ENCODE measurements around the gene POU3F2. TPM values are rescaled to one million over a fixed set of nuclear protein-coding genes. Genes with fewer than 3 reads are reported as not detected.

The POU3F2 gene
- total RNA-seq, 1 experiment from 2014 or later: 25.5 TPM

DNA sequence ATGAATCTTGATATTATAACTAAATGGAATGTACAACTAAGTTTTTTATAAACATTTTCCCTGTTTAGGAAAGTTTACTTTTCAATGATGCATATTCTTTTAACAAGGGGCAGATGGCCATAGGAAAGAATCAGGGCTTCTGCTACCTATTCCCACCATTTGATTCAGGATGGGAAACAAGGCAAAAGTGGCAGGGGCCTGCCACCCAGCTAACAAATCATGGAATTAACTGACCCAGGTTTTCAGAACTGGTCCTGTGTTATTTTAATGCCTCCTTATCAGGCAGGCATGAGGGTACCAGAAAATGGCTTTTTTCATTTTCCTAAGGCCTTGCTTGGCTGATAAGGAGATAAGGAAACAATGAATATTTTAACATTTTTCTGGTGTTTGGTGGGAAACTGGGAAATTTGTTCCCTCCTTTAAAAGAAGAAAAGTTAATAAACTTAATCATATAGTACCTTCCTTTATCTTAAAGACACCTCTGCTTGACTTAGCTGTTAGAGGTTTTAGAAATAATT, 6.7 kb downstream of the POU3F2 start:
- Histone ChIP-seq H3K4me3 (ENCODE audit: low read depth, low read length, poor library complexity, severe bottlenecking) (no peak overlapping the region), H3K27ac (ENCODE audit: low read depth, low read length, poor library complexity, severe bottlenecking) (no peak overlapping the region), H3K9me3 (ENCODE audit: low read depth, low read length, poor library complexity, severe bottlenecking) (no peaks in the 10 kb centered on the region), H3K36me3 (ENCODE audit: insufficient read depth, low read length, poor library complexity, severe bottlenecking) (peaks cover 6% of the 10 kb centered on the region), H3K27me3 (replicated peaks; ENCODE audit: insufficient read depth, low read depth, low read length, poor library complexity) (no peaks in the 10 kb centered on the region), H3K4me1 (ENCODE audit: insufficient read depth, low read length, poor library complexity, severe bottlenecking) (peaks cover 35% of the 10 kb centered on the region)
- POLR2A ChIA-PET (ENCODE audit: low non-redundant PET): interaction anchor here (0.7 kb wide), 1 partner anchor 1564 kb away, joined by 9 read pairs; no protein-coding TSS in a partner anchor
- BruUV-seq (replicated peaks): no TSS peak
- TF ChIP-seq CTCF (conservative IDR thresholded peaks at IDR 0.05; ENCODE audit: low read depth, low read length) (no peak), EZH2 (IDR thresholded peaks at IDR 0.05; ENCODE audit: borderline replicate concordance, low read depth, low read length, poor library complexity, severe bottlenecking) (no peak)
- intact Hi-C loops (cut with micrococcal nuclease; ENCODE audit: unreplicated experiment): loop anchor here (10.0 kb wide), 1 partner anchor 566 kb away; no protein-coding TSS in a partner anchor
- DNase-seq (ENCODE audit: low spot score): no peak
- CTCF ChIA-PET: interaction anchor here (0.6 kb wide), 1 partner anchor 772 kb away, joined by 5 read pairs; no protein-coding TSS in a partner anchor

- Histone ChIP-seq H3K27ac (ENCODE audit: low read depth, low read length, poor library complexity, severe bottlenecking) (peak overlapping the region; percentile 34), H3K27me3 (replicated peaks; ENCODE audit: insufficient read depth, low read depth, low read length, poor library complexity) (no peaks in the 10 kb centered on the region), H3K36me3 (ENCODE audit: insufficient read depth, low read length, poor library complexity, severe bottlenecking) (peaks cover 6% of the 10 kb centered on the region), H3K4me3 (ENCODE audit: low read depth, low read length, poor library complexity, severe bottlenecking) (peak overlapping the region; percentile 19), H3K9me3 (ENCODE audit: low read depth, low read length, poor library complexity, severe bottlenecking) (no peaks in the 10 kb centered on the region), H3K4me1 (ENCODE audit: insufficient read depth, low read length, poor library complexity, severe bottlenecking) (peaks cover 37% of the 10 kb centered on the region)
- CTCF ChIA-PET: interaction anchor here (0.6 kb wide), 1 partner anchor 771 kb away, joined by 5 read pairs; no protein-coding TSS in a partner anchor
- POLR2A ChIA-PET (ENCODE audit: low non-redundant PET): interaction anchor here (0.7 kb wide), 1 partner anchor 1565 kb away, joined by 9 read pairs; no protein-coding TSS in a partner anchor
- intact Hi-C loops (cut with micrococcal nuclease; ENCODE audit: unreplicated experiment): loop anchor here (10.0 kb wide), 1 partner anchor 567 kb away; no protein-coding TSS in a partner anchor
- TF ChIP-seq CTCF (conservative IDR thresholded peaks at IDR 0.05; ENCODE audit: low read depth, low read length) (no peak), EZH2 (IDR thresholded peaks at IDR 0.05; ENCODE audit: borderline replicate concordance, low read depth, low read length, poor library complexity, severe bottlenecking) (no peak)
- BruUV-seq (replicated peaks): no TSS peak
- DNase-seq (ENCODE audit: low spot score): no peak
Observed at GRCh38 chr6:98841621-98842341, 7.4 kb downstream of the POU3F2 start.

DNA sequence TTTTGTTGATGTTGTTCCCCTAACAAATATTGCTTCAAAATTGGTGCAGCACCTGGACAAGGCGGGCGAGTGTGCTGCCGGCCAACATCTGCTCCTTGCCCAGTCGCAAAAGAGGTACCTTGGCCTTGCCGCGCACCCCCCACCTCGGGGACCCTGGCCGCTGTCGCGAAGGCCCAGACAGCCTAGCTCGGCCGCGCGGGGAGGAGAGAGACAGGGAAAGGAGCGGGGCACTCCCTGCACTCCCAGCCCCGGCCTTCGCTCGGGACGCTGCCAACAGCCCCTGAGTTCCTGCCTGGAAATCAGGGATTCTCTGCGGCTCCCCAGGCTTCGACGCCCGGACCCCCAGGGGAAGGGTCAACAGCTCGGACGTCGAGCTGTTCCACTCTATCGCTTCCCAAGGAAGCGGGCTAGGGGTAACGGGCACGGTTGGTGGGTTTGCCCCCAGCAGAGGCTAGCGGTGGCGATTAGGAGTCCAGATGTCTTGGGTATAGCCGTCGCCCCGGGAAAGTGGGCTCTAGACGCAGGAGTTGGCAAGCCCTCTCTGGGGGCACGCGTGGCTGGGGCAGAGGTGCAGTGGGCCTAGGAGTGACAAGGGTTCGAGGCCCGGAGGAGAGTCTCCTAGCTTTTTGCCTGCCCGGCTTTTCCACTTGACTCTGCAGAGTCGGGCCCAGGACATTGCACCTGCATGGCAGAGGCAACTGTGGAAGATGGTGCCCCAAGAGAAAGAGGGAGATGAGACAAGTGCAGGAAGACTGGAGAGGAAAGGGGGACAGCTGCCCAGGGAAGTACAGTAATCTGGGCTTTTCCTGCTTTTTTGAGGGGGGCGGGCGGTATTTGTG, 8.2 kb downstream of the POU3F2 start:
- Histone ChIP-seq H3K27me3 (replicated peaks; ENCODE audit: insufficient read depth, low read depth, low read length, poor library complexity) (no peaks in the 10 kb centered on the region), H3K36me3 (ENCODE audit: insufficient read depth, low read length, poor library complexity, severe bottlenecking) (peaks cover 6% of the 10 kb centered on the region), H3K4me3 (ENCODE audit: low read depth, low read length, poor library complexity, severe bottlenecking) (peak overlapping the region; percentile 60), H3K4me1 (ENCODE audit: insufficient read depth, low read length, poor library complexity, severe bottlenecking) (peaks cover 37% of the 10 kb centered on the region), H3K9me3 (ENCODE audit: low read depth, low read length, poor library complexity, severe bottlenecking) (no peaks in the 10 kb centered on the region), H3K27ac (ENCODE audit: low read depth, low read length, poor library complexity, severe bottlenecking) (peak overlapping the region; percentile 62)
- intact Hi-C loops (cut with micrococcal nuclease; ENCODE audit: unreplicated experiment): loop anchor here (10.0 kb wide), 1 partner anchor 568 kb away; no protein-coding TSS in a partner anchor
- CTCF ChIA-PET: no interaction called here
- DNase-seq (ENCODE audit: low spot score): no peak
- POLR2A ChIA-PET (ENCODE audit: low non-redundant PET): no interaction called here
- BruUV-seq (replicated peaks): no TSS peak
- TF ChIP-seq CTCF (conservative IDR thresholded peaks at IDR 0.05; ENCODE audit: low read depth, low read length): no peak
- TF ChIP-seq EZH2 (IDR thresholded peaks at IDR 0.05; ENCODE audit: borderline replicate concordance, low read depth, low read length, poor library complexity, severe bottlenecking): no peak

Data from A673 (cell line).